Renal cortex interstitium (tissue), 11 donors: ENCODE measurements around the gene LMOD1. TPM values are rescaled to one million over a fixed set of nuclear protein-coding genes. Genes with fewer than 3 reads are reported as not detected.
"Not testable (repeated sequence)": the region's sequence is repeated elsewhere in the genome, so short reads cannot be mapped to it uniquely, and the experiment has no call there.

Source experiments
- DNase-seq, 11 donors: peaks; one replicate each; pipeline ENCODE4 v3.0.0-alpha.2; 2013; ENCODE audit warnings: low read depth in 9 of 11, low spot score in 4 of 11; ENCODE audit errors: extremely low read depth in 1 of 11
- polyA plus RNA-seq, 3 donors: library from polyadenylated mRNA; unstranded; fragments of 120-200 nt; gene quantifications; one replicate each; pipeline ENCODE4 v1.2.1, GENCODE V29; 2013; ENCODE audit not compliant: insufficient read length in 3 of 3

The LMOD1 gene
- polyA plus RNA-seq, 3 donors, result 3.4 to 5.2 (median 4.3) TPM

DNA sequence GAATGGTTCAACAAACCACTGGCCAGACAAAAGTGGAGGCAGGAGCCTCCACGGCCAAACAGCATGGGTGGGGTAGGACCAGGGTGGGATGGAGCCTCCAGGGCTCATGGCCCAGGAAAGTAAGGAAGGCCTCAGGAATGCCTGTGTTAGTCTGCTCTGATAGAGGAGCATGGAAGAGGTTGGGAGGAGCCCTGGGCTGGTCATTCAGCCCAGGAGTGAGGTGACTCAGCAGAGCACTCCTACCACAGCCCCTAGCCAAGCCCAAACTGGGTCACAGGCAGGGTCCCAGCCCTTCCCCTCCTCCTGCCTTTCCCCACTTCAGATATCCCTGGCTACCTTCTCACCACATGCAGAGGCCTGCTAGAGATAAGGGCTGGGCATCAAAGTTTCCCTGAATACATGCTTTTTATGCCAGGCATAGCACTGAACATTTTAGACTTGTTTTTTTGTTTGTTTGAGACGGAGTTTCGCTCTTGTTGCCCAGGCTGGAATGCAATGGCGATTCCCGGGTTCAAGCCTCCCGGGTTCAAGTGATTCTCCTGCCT, 60.7 kb downstream of the LMOD1 start:
- DNase-seq, result no peak

DNA sequence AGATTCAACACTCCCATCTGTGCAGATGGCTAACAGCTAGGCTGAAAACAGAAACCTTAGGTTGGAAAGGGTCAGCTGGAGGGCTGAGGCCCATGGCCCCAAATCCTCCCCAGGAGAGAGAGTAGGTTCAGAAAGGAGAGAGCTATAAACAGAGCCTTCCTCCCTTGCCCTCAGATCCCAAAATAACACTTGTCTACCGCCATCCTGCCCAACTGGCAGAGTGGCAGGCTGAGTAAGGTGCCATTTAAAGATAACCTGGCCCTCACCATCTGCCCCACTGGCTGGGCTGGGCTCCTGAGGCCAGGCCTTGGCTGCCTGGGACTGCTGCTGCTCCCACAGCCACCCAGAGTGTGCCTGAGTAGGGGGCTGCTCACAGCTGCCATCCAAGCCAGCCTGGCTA, 61.9 kb downstream of the LMOD1 start:
- DNase-seq, result no peak

DNA sequence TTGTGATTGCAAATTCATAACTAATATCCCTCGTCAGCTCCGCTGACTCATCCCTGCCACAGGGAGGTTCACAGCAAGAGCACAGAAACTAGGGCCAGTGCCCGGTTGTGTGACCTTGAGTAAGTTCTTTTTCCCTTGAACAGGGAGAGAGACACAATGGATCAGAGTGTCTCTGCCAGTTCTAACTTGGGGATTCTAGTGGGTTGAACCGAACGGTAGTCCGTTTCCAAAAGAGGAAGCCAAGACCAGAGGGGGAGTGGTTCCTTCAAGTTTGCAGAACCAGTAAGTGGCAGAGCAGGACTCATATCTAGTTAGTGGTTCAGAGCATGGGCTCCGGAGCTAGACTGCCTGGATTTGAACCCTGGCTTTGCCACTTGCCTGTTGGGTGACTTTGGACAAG, 62.6 kb downstream of the LMOD1 start:
- DNase-seq, result no peak

DNA sequence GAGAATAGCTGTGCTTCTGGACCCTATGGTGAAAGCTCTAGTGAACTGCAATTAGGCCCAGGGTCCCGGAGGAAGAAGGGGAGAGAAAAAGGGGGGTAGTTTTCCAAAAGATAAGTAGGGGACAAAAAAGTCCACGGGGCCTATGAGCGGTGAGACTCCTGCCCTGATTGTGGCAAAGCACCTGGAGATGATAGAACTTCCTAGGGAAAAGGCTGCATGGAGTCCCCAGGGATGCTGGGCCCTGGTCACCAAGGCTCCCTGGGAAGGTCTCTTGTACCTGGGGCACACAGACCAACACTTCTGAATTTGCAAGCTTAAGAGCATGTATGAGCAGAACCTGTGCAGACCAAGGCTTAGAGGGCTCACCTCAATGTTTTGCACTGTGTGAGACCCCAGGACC, 63.1 kb downstream of the LMOD1 start:
- DNase-seq, result no peak

DNA sequence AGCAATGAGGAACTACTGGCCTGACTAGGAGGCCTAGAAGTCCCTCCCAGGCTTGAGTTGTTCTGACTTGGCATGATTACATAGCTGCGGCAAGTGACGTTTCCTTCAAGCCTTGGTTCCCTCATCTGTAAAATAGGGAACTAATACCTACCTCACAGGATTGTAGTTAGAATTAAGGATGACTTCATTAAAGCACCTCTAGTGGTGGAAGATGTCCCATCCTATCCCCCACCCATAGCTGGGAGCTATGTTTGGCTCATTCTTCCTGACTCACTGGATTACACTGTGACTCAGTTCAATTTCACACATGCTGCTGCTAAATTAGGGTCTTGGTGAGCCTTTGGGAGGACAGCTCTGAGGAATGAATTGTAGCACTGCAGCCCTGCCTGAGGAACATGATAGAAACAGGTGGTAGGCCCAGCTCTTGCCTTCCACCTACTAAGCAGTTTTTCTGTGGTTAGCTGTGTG, 63.6 kb downstream of the LMOD1 start:
- DNase-seq, result no peak

DNA sequence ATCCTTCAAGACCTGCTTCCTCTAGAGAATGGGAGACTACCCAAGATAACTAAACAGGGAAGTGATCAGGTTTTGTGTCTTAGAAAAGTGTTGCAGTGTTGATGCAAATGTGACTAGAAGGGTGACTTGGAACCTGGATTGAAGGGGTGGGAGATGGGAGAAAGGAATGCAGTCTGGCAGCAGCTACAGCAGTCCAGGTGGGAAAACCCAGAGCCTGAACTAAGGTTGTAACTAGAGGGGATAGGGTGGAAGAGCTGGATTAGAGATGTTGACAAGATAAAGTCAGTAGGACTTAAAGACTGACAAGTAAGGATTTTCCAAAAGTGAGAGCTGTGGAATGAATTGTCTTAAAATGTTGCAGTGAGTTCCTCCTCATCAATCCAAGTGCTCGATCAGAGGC, 64.7 kb downstream of the LMOD1 start:
- DNase-seq, result no peak

DNA sequence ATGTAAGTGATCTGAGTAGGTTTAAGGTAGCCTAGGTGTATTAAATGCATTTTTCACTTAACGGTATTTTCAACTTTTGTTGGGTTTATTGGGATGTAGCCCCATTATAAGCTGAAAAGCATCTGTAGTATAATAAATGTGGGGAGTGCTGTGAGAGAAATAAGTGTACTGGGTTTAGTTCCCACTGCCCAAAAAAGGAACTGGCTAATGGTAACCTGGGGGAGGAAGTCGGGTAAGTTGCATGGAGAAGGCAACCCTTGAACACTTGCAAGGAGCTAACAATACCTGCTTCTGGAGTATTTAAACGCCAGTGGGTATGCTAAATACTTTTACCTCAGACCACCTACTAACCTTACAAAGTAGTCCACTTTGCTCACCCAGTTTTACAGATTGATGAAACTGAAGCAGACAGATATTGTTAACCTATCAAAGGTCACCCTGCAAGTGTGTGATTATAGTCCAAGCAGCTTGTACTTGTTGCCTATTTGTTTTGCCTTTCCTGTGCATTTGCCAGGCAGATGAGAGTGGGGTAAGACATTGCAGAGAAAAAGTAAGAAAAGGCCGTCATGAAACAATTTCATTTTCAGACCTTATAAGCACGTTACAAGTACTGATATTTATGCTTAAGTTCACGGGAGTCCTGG, 65.3 kb downstream of the LMOD1 start:
- DNase-seq, result no peak

DNA sequence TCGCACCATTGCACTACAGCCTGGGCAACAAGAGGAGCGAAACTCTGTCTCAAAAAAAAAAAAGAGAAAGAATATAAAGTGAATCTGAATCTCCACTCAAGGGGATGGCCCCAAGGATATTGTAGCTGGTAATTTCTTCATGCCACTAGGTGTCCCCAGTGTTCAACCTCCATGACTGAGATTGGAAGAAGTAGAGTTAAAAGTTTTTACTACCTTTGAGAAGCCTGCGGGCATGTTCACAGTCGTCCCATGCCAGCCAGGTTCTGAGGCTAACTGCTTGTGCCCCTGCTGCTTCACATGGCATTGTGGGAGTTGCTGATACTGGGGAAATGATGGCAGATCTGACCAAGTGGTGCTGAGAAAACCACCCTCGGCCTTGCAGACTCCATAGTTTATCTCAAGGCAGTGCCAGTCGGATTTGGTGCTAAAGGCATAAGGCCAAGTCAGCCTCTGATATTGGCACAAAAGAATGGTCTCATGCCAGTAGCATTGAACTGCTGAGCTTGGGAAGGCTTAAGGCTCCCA, 68.4 kb downstream of the LMOD1 start:
- DNase-seq, result peak in 9 of 11 donors; percentile 26 to 66 (median 45)

DNA sequence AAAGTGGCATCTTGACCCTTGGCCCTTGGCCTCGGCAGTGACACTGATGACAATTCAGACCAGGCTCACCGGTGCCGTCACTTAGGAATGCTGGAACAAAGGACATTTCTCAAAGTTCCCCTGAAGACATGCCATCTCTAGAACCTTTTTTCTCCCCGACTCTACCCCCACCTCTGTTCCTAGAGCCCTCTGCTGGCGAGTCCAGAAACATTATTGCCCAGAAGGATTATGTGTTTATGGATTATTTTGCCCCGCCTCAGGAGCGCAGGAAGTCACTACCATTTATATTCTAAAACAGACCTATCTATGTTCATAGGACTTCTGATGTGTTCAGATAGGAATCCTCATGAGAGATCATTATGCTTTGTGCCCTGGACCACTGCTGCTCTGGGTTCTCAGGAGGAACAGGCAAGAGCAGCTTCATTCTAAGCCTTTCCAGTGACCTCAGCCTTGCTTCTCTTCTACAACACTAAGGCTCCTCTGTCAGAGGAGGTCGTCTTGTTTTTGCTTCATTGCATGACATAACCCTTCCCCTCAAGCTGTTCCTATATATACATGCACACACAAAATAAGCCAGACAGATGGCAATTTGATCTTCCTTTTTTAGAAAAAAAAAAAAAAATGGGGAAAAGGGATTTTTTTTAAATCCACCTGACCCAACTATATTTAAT, 70.1 kb downstream of the LMOD1 start:
- no peak for DNase-seq

DNA sequence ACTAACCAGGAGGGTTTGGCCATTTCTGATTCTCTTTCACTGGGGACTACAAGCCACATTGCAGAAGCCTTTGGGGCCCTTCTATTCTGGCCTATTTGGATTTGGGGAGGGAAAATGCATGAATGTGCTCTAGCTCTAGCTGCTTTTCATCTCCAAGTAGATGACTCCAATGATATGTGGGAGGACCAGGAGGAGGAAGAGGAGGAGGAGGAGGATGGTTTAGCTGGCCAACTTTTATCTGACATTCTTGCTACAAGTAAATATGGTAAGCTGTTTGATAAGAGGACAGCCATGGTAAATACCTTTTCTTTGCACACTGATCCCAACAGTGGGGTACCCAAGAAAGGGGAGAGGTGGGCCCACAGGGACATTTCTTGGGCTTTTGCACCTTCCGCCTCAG, 71.7 kb downstream of the LMOD1 start:
- DNase-seq, result no peak

DNA sequence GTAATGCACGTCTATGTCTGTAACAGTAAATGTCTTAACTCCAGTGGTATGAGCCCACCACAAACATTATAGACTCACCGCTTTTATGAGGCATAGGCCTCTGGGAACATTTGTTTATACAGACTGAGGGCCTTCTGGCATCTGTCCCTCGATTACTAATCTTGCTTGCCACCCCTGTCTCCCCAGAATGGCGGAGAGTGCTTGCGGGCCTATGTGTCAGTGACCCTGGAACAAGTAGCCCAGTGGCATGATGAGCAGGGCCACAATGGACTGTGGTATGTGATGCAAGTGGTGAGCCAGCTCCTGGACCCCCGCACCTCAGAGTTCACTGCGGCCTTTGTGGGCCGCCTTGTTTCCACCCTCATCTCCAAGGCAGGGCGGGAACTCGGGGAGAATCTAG, 76.0 kb downstream of the LMOD1 start:
- no peak for DNase-seq

DNA sequence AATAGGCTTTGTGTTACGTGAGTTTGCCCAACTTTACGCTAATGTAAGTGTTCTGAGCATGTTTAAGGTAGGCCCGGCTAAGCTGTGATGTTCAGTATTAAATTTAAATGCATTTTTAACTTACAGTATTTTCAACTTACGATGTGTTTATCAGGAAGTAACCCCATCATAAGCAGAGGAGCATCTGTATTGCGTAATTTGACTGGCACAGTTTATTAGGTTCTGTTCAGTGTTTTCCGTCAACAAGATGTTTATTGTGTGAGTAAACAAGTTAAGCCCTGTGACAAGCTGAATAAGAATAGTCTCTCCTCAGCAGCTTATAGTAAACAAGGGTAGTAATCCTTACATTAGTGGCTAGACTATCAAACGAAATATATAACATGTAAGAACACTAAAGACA, 84.9 kb downstream of the LMOD1 start:
- DNase-seq, result no peak

DNA sequence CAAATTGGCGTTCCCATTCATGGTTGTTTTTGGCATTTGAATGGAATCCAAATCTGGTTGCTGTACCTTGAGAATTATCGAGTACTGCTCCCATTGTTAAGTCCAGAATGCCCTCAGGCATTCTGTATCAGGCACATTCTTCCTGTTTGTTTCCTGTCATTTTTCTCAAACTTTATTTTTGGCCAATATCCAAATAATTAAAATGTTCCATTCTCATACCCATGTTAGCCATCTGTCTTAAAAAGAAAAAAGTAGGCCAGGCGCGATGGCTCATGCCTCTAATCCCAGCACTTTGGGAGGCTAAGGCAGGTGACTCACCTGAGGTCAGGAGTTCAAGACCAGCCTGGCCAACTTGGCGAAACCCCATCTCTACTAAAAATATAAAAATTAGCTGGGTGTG, 86.9 kb downstream of the LMOD1 start:
- no peak for DNase-seq

DNA sequence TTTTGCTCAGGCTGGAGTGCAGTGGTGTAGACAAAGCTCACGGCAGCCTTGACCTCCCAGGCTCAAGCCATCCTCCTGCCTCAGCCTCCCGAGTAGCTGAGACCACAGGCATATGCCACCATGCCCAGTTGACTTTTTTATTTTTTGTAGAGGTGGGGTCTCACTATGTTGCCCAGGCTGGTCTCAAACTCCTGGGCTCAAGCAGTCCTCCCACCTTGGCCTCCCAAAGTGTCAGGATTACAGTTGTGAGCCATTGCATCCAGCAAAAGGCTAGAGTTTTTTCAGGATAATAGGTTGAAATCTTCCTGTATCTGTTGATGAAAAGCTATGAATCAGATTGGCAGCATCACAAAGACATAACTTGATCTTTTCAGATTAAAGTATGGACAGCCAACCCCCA, 89.6 kb downstream of the LMOD1 start:
- not testable (repeated sequence) for DNase-seq

DNA sequence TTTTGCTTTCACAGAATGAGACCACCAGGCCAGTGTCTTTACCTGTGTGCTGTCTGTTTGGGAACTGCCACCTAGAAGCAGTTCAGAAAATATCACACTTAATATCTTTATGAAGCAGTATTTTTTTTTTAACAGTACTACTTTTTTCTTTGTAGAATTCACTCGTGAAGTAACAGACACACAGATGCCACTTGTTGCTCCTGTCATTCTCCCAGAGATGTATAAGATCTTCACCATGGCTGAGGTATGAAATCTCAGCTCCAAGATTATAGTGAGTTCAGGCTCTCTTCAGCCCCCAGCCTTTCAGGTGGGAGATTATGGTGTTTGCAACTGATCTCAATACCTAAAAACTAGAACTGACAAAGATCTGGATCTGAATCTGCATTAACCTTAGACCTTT, 94.4 kb downstream of the LMOD1 start:
- no peak for DNase-seq

DNA sequence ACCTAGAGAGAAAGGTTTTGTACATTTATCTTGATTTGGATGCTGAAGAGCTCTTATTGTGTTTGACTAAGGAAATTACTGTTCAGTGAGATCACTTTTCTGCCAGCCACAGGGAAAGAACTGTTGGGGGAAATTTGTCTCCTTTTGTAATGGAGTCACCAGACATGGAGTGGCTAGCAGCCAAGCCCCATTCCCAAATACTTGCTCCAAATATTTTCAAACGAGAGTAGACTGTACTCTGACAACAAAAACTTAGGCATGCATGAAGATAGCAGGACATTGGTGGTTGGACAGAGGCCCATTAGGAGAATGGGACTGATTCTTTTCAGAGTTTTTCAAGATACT, 96.3 kb downstream of the LMOD1 start:
- DNase-seq, result no peak

DNA sequence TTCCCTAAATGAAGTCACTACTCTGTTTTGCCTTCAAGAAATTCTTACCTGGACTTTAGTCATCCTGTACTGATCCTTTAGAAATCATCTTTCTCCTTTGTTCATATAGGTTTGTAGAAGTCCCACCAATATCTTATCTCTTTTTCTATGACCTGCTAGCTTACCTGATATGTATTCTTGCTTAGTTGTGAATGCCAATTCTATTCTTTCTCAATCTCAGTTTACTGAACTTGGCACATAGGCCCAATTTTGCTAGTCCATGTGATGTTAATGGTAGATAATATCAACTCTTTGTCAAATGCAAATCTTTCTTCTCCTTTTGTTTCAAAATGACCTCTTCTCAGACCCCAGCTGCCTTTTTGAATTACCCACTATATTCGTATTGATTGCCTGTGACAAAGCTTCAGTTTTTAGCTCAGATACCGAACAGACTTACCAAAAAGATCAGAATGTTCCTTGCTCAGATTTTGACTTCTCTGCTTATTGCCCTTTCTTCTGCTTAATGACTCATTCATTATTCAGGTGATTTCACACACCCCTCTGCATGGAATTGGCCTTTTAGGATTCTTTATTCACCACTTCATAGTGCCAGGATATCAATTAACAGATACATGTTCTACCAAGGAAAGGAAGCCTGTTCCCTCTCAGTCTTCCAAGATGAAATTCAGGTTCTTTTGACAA, 96.8 kb downstream of the LMOD1 start:
- DNase-seq, result no peak

DNA sequence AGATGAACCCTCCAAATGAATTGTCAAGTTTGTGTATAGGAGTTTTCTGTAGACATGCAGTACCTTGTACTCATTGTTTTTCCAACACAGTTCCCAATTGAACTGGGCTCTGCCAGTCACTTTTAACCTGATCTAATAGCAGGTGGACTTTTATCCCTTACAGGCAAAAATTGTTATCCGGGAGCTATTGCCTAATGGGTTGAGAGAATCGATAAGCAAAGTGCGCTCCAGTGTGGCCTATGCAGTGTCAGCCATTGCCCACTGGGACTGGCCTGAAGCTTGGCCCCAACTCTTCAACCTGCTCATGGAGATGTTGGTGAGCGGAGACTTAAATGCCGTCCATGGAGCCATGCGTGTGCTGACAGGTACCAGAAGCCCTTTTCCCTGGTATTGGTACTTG, 98.1 kb downstream of the LMOD1 start:
- DNase-seq, result no peak

DNA sequence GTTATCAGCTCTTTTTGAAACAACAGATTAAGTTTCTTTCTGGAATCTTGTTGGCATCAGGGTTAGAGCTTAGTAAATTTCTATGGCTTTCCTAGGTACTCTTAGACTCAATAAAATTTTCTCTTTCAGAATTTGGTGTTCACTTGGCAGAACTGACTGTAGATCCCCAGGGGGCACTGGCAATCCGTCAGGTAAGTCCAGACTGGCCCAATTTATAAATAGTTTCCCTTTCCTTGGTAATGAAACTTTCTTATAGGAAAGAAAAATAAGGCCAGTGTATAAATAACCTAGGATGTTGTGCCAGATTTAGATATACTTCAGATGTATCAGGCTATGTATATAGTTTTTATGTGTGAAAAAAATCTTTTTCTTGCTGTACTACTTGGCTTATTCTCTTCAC, 99.2 kb downstream of the LMOD1 start:
- DNase-seq, result no peak
